Measurements from ENCODE around the gene SIRT6. TPM values are rescaled to one million over a fixed set of nuclear protein-coding genes. Genes with fewer than 3 reads are reported as not detected.
A peak's percentile ranks its signal among the peaks of the same experiment; 100 is the strongest.
"Not testable (repeated sequence)": the region's sequence is repeated elsewhere in the genome, so short reads cannot be mapped to it uniquely, and the experiment has no call there.

The SIRT6 gene
- total and polyA plus RNA-seq, 4 experiments from 2014 or later = 0.19 to 27.0 (median 15.9) TPM

- peaks cover 2 to 14% (median 7%) of the 10 kb centered on the region in 4 donors for H3K4me1 Mint-ChIP-seq
- POLR2A ChIA-PET (ENCODE audit: partially characterized antibody) = no interaction called here
- H3K9me3 Mint-ChIP-seq = peaks cover 0 to 2% (median 0%) of the 10 kb centered on the region in 8 donors
- DNase-seq = no peak
- H3K4me3 ChIP-seq (ENCODE audit: low read length in 2 of 2) = no peak overlapping the region
- no peak overlapping the region for H3K4me3 Mint-ChIP-seq
- no peaks in the 10 kb centered on the region for H3K36me3 Mint-ChIP-seq
- no peaks in the 10 kb centered on the region for H3K9me3 ChIP-seq (ENCODE audit: control insufficient read depth in 1 of 2, low read length in 2 of 2)
- H3K4me1 ChIP-seq (ENCODE audit: insufficient read depth, low read length) = peaks cover 9% of the 10 kb centered on the region
- H3K27me3 ChIP-seq (ENCODE audit: insufficient read depth, low read length) = no peaks in the 10 kb centered on the region
- CTCF ChIA-PET (ENCODE audit: partially characterized antibody) = no interaction called here
- peak overlapping the region in 1 of 7 donors; percentile 58 for H3K27ac Mint-ChIP-seq
- H3K27me3 Mint-ChIP-seq = peaks cover 3 to 6% of the 10 kb centered on the region in 2 donors
- H3K27ac ChIP-seq (ENCODE audit: low read depth, low read length) = no peak overlapping the region
- intact Hi-C loops (cut with micrococcal nuclease) = no loop called here
- H3K36me3 ChIP-seq (ENCODE audit: insufficient read depth, low read length) = no peaks in the 10 kb centered on the region
Observed at GRCh38 chr19:4149518-4150288, 32.7 kb downstream of the SIRT6 start.

- CTCF ChIA-PET (ENCODE audit: partially characterized antibody) = no interaction called here
Observed at GRCh38 chr19:4144666-4145249, 37.6 kb downstream of the SIRT6 start.

GRCh38 chr19:4142916-4143315, 39.4 kb downstream of the SIRT6 start:
- H3K4me3 Mint-ChIP-seq; intact Hi-C loops (cut with micrococcal nuclease): not testable (repeated sequence)

More at GRCh38 chr19:4144666-4145249, 37.6 kb downstream of the SIRT6 start:
- H3K27ac Mint-ChIP-seq = no peak overlapping the region
- Histone ChIP-seq H3K4me3 (ENCODE audit: low read length in 2 of 2) (no peak overlapping the region), H3K27me3 (ENCODE audit: insufficient read depth, low read length) (no peaks in the 10 kb centered on the region), H3K9me3 (ENCODE audit: control insufficient read depth in 1 of 2, low read length in 2 of 2) (no peaks in the 10 kb centered on the region), H3K27ac (ENCODE audit: low read depth, low read length) (no peak overlapping the region), H3K4me1 (ENCODE audit: insufficient read depth, low read length) (peaks cover 9% of the 10 kb centered on the region), H3K36me3 (ENCODE audit: insufficient read depth, low read length) (no peaks in the 10 kb centered on the region)
- H3K4me1 Mint-ChIP-seq = peaks cover 4 to 9% (median 6%) of the 10 kb centered on the region in 4 donors
- H3K27me3 Mint-ChIP-seq = peaks cover 9% of the 10 kb centered on the region in 2 donors
- POLR2A ChIA-PET (ENCODE audit: partially characterized antibody) = no interaction called here
- H3K4me3 Mint-ChIP-seq = no peak overlapping the region
- no peak for DNase-seq
- no peaks in the 10 kb centered on the region for H3K36me3 Mint-ChIP-seq
- peaks cover 0 to 2% (median 0%) of the 10 kb centered on the region in 8 donors for H3K9me3 Mint-ChIP-seq
- intact Hi-C loops (cut with micrococcal nuclease) = no loop called here

GRCh38 chr19:4140237-4140711, 42.1 kb downstream of the SIRT6 start:
- Mint-ChIP-seq H3K4me1 (peaks cover 6 to 13% (median 10%) of the 10 kb centered on the region in 4 donors), H3K36me3 (no peaks in the 10 kb centered on the region), H3K27ac (peak overlapping the region in 2 of 7 donors; percentile 35 to 50), H3K27me3 (peaks cover 5 to 7% of the 10 kb centered on the region in 2 donors), H3K4me3 (peak overlapping the region in 5 of 8 donors; percentile 29 to 81 (median 54)), H3K9me3 (no peaks in the 10 kb centered on the region)
- POLR2A ChIA-PET (ENCODE audit: partially characterized antibody) = interaction anchor here (0.6 to 2.4 kb wide), 10 partner anchors 25 to 155 kb away, joined by 3 to 20 read pairs (median 6); partner anchors contain the start of genes EEF2, PIAS4 and ZBTB7A
- Histone ChIP-seq H3K27me3 (ENCODE audit: insufficient read depth, low read length) (no peaks in the 10 kb centered on the region), H3K4me3 (ENCODE audit: low read length in 2 of 2) (no peak overlapping the region), H3K9me3 (ENCODE audit: control insufficient read depth in 1 of 2, low read length in 2 of 2) (no peaks in the 10 kb centered on the region), H3K4me1 (ENCODE audit: insufficient read depth, low read length) (peaks cover 9% of the 10 kb centered on the region), H3K36me3 (ENCODE audit: insufficient read depth, low read length) (no peaks in the 10 kb centered on the region), H3K27ac (ENCODE audit: low read depth, low read length) (no peak overlapping the region)
- DNase-seq = peak in 4 of 5 donors; percentile 18 to 32 (median 24)
- CTCF ChIA-PET (ENCODE audit: partially characterized antibody) = interaction anchor here (0.6 to 4.0 kb wide), 33 partner anchors 8 to 171 kb away, joined by 3 to 26 read pairs (median 4); partner anchors contain the start of genes EEF2 and ZBTB7A
- intact Hi-C loops (cut with micrococcal nuclease) = loop anchor here (1.0 kb wide), 1 partner anchor 64 kb away; no protein-coding TSS in a partner anchor

More at GRCh38 chr19:4142916-4143315, 39.4 kb downstream of the SIRT6 start:
- H3K27me3 ChIP-seq (ENCODE audit: insufficient read depth, low read length); H3K36me3 Mint-ChIP-seq; H3K4me1 ChIP-seq (ENCODE audit: insufficient read depth, low read length); H3K27ac Mint-ChIP-seq; H3K4me3 ChIP-seq (ENCODE audit: low read length in 2 of 2); H3K9me3 ChIP-seq (ENCODE audit: control insufficient read depth in 1 of 2, low read length in 2 of 2); DNase-seq; H3K9me3 Mint-ChIP-seq; POLR2A ChIA-PET (ENCODE audit: partially characterized antibody); H3K27ac ChIP-seq (ENCODE audit: low read depth, low read length); H3K36me3 ChIP-seq (ENCODE audit: insufficient read depth, low read length); H3K27me3 Mint-ChIP-seq: not testable (repeated sequence)
- peaks cover 6 to 13% (median 10%) of the 10 kb centered on the region in 4 donors for H3K4me1 Mint-ChIP-seq
- CTCF ChIA-PET (ENCODE audit: partially characterized antibody) = interaction anchor here (0.9 to 1.4 kb wide), 3 partner anchors 25 to 155 kb away, joined by 3 to 8 read pairs (median 4); no protein-coding TSS in a partner anchor

- H3K4me3 ChIP-seq (ENCODE audit: low read length in 2 of 2) = no peak overlapping the region
- H3K36me3 ChIP-seq (ENCODE audit: insufficient read depth, low read length) = no peaks in the 10 kb centered on the region
- H3K27me3 ChIP-seq (ENCODE audit: insufficient read depth, low read length) = no peaks in the 10 kb centered on the region
- H3K4me1 ChIP-seq (ENCODE audit: insufficient read depth, low read length) = peaks cover 9% of the 10 kb centered on the region
- CTCF ChIA-PET (ENCODE audit: partially characterized antibody) = interaction anchor here (0.6 to 4.0 kb wide), 32 partner anchors 9 to 170 kb away, joined by 3 to 26 read pairs (median 4); partner anchors contain the start of genes EEF2 and ZBTB7A
- intact Hi-C loops (cut with micrococcal nuclease) = loop anchor here (1.0 kb wide), 4 partner anchors 34 to 153 kb away; no protein-coding TSS in a partner anchor
- peaks cover 5 to 6% of the 10 kb centered on the region in 2 donors for H3K27me3 Mint-ChIP-seq
- POLR2A ChIA-PET (ENCODE audit: partially characterized antibody) = interaction anchor here (0.6 to 2.4 kb wide), 9 partner anchors 25 to 155 kb away, joined by 3 to 20 read pairs (median 8); partner anchors contain the start of genes EEF2, PIAS4 and ZBTB7A
- H3K9me3 Mint-ChIP-seq = no peaks in the 10 kb centered on the region
- H3K9me3 ChIP-seq (ENCODE audit: control insufficient read depth in 1 of 2, low read length in 2 of 2) = no peaks in the 10 kb centered on the region
- no peak overlapping the region for H3K27ac ChIP-seq (ENCODE audit: low read depth, low read length)
- no peaks in the 10 kb centered on the region for H3K36me3 Mint-ChIP-seq
- H3K4me1 Mint-ChIP-seq = peaks cover 6 to 13% (median 10%) of the 10 kb centered on the region in 4 donors
- peak overlapping the region in 3 of 7 donors; percentile 16 to 59 (median 35) for H3K27ac Mint-ChIP-seq
- H3K4me3 Mint-ChIP-seq = peak overlapping the region; percentile 7 to 81 (median 60)
- peak; percentile 74 to 80 (median 78) for DNase-seq
Observed at GRCh38 chr19:4139614-4140236, 42.6 kb downstream of the SIRT6 start.

GRCh38 chr19:4138445-4138844, 43.9 kb downstream of the SIRT6 start:
- ChIA-PET POLR2A (ENCODE audit: partially characterized antibody) (interaction anchor here (2.4 kb wide), 1 partner anchor 154 kb away, joined by 20 read pairs; the partner anchor contains the start of gene EEF2), CTCF (ENCODE audit: partially characterized antibody) (interaction anchor here (1.8 to 4.0 kb wide), 4 partner anchors 8 to 153 kb away, joined by 9 to 26 read pairs (median 18); partner anchors contain the start of gene EEF2)
- no peaks in the 10 kb centered on the region for H3K27me3 ChIP-seq (ENCODE audit: insufficient read depth, low read length)
- intact Hi-C loops (cut with micrococcal nuclease) = no loop called here
- H3K36me3 ChIP-seq (ENCODE audit: insufficient read depth, low read length) = no peaks in the 10 kb centered on the region
- Mint-ChIP-seq H3K4me1 (peaks cover 6 to 13% (median 10%) of the 10 kb centered on the region in 4 donors), H3K36me3 (no peaks in the 10 kb centered on the region), H3K27me3 (peaks cover under 1 to 3% of the 10 kb centered on the region in 2 donors), H3K27ac (no peak overlapping the region), H3K9me3 (no peaks in the 10 kb centered on the region), H3K4me3 (no peak overlapping the region)
- H3K4me1 ChIP-seq (ENCODE audit: insufficient read depth, low read length) = peaks cover 9% of the 10 kb centered on the region
- no peak for DNase-seq
- H3K4me3 ChIP-seq (ENCODE audit: low read length in 2 of 2) = no peak overlapping the region
- no peaks in the 10 kb centered on the region for H3K9me3 ChIP-seq (ENCODE audit: control insufficient read depth in 1 of 2, low read length in 2 of 2)
- H3K27ac ChIP-seq (ENCODE audit: low read depth, low read length) = no peak overlapping the region
